COLO668 (cell line): ENCODE measurements around the gene LRMDA.

Experiments
- DNase-seq: peaks from one replicate; lab custom pipeline; 2025; ENCODE audit not compliant: unreplicated experiment; lab: John Stamatoyannopoulos, UW

LRMDA gene

GRCh38 chr10:75694269-75694668, 262.8 kb downstream of the LRMDA start:
- no peak for DNase-seq

- DNase-seq, result no peak
Measured at GRCh38 chr10:75694790-75695189, 263.4 kb downstream of the LRMDA start.

- DNase-seq, result no peak
Measured at GRCh38 chr10:75695994-75696393, 264.6 kb downstream of the LRMDA start.

- no peak for DNase-seq
Measured at GRCh38 chr10:75696536-75696935, 265.1 kb downstream of the LRMDA start.

GRCh38 chr10:75703191-75703854, 271.9 kb downstream of the LRMDA start:
- no peak for DNase-seq

- no peak for DNase-seq
Measured at GRCh38 chr10:75705426-75705825, 274.0 kb downstream of the LRMDA start.

- no peak for DNase-seq
Measured at GRCh38 chr10:75707080-75707840, 275.8 kb downstream of the LRMDA start.

- DNase-seq, result peak; percentile 18
Measured at GRCh38 chr10:75708060-75708459, 276.6 kb downstream of the LRMDA start.

- DNase-seq, result no peak
Measured at GRCh38 chr10:75709245-75709644, 277.8 kb downstream of the LRMDA start.

- DNase-seq, result no peak
Measured at GRCh38 chr10:75709811-75710210, 278.4 kb downstream of the LRMDA start.

- no peak for DNase-seq
Measured at GRCh38 chr10:75712242-75712880, 280.9 kb downstream of the LRMDA start.

- DNase-seq, result no peak
Measured at GRCh38 chr10:75716506-75716905, 285.1 kb downstream of the LRMDA start.

GRCh38 chr10:75717126-75717916, 285.9 kb downstream of the LRMDA start:
- DNase-seq, result no peak

GRCh38 chr10:75718991-75719390, 287.6 kb downstream of the LRMDA start:
- peak; percentile 1 for DNase-seq

- DNase-seq, result no peak
Measured at GRCh38 chr10:75720157-75720556, 288.7 kb downstream of the LRMDA start.

- no peak for DNase-seq
Measured at GRCh38 chr10:75722020-75722419, 290.6 kb downstream of the LRMDA start.

- DNase-seq, result no peak
Measured at GRCh38 chr10:75722609-75723008, 291.2 kb downstream of the LRMDA start.

GRCh38 chr10:75723319-75723980, 292.0 kb downstream of the LRMDA start:
- no peak for DNase-seq

GRCh38 chr10:75724047-75724446, 292.6 kb downstream of the LRMDA start:
- DNase-seq, result no peak

- DNase-seq, result no peak
Measured at GRCh38 chr10:75726522-75727483, 295.4 kb downstream of the LRMDA start.
